Astrocyte (in vitro differentiated cells and primary cell): ENCODE measurements around the gene MIB2.
"Not testable (repeated sequence)": the region's sequence is repeated elsewhere in the genome, so short reads cannot be mapped to it uniquely, and the experiment has no call there.

ENCODE experiments used
- CTCF ChIP-seq: IDR thresholded peaks from 2 replicates; pipeline ENCODE4 v1.5.1; 2011; ENCODE audit warnings: low read depth, mild to moderate bottlenecking, inconsistent platforms, low read length, moderate library complexity; ENCODE audit not compliant: insufficient read depth
- EZH2 ChIP-seq: IDR thresholded peaks from 2 replicates; pipeline ENCODE4 v1.6.1; 2012; ENCODE audit warnings: mild to moderate bottlenecking, low read length, inconsistent platforms; ENCODE audit not compliant: insufficient read depth

GRCh38 chr1:1676087-1676486 is 60.8 kb downstream of the MIB2 start:
- not testable (repeated sequence) for TF ChIP-seq CTCF, EZH2
